DOHH2 (cell line): Measurements from ENCODE around the gene RP9.

Experiments
- H3F3A ChIP-seq: fragments of 200-600 bp; sonication (generic), shearing (Covaris generic); 2 replicates; pipeline ENCODE4 v1.6.0; 2016; ENCODE audit warnings: antibody characterized with exemption, mild to moderate bottlenecking; ENCODE audit not compliant: control insufficient read depth, insufficient read depth
- H3K27ac ChIP-seq: fragments of 200-600 bp; sonication (generic); 2 replicates; pipeline ENCODE4 v1.5.1; 2014; ENCODE audit warnings: low read depth, mild to moderate bottlenecking, low read length, moderate library complexity
- H3K27me3 ChIP-seq: fragments of 200-600 bp; sonication (generic); 2 replicates; pipeline ENCODE4 v1.6.1; 2014; ENCODE audit warnings: mild to moderate bottlenecking, low read length, mixed read lengths; ENCODE audit not compliant: control insufficient read depth
- H3K36me3 ChIP-seq: fragments of 200-600 bp; sonication (generic); 2 replicates; pipeline ENCODE4 v1.6.1; 2014; ENCODE audit warnings: mild to moderate bottlenecking, low read length, moderate library complexity, mixed read lengths; ENCODE audit not compliant: control insufficient read depth
- H3K4me1 ChIP-seq: fragments of 200-600 bp; sonication (generic); 2 replicates; pipeline ENCODE4 v1.6.1; 2014; ENCODE audit warnings: mild to moderate bottlenecking, low read length, mixed read lengths; ENCODE audit not compliant: control insufficient read depth
- H3K4me2 ChIP-seq: fragments of 200-600 bp; sonication (generic); 2 replicates; pipeline ENCODE4 v1.6.0; 2014; ENCODE audit warnings: mild to moderate bottlenecking, low read length, moderate library complexity
- H3K4me3 ChIP-seq: fragments of 200-600 bp; sonication (generic); 2 replicates; pipeline ENCODE4 v1.5.1; 2014; ENCODE audit warnings: mild to moderate bottlenecking, low read length, mixed read lengths
- H3K79me2 ChIP-seq: fragments of 200-600 bp; sonication (generic); 2 replicates; pipeline ENCODE4 v1.6.1; 2014; ENCODE audit warnings: mild to moderate bottlenecking, low read length, mixed read lengths; ENCODE audit not compliant: control insufficient read depth
- H3K9me2 ChIP-seq: fragments of 200-600 bp; sonication (generic); replicated peaks from 2 replicates; pipeline ENCODE4 v1.6.1; 2014; ENCODE audit warnings: mild to moderate bottlenecking, low read length, mixed read lengths; ENCODE audit not compliant: control insufficient read depth
- H3K9me3 ChIP-seq: fragments of 200-600 bp; sonication (generic); 2 replicates; pipeline ENCODE4 v1.6.1; 2014; ENCODE audit warnings: antibody characterized with exemption, low read length, mixed read lengths; ENCODE audit not compliant: control insufficient read depth, insufficient read depth
- H4K20me1 ChIP-seq: fragments of 200-600 bp; sonication (generic); 2 replicates; pipeline ENCODE4 v1.6.0; 2014; ENCODE audit warnings: low read depth, mild to moderate bottlenecking, antibody characterized with exemption, low read length, moderate library complexity; ENCODE audit not compliant: control insufficient read depth, insufficient read depth
- CTCF ChIP-seq: fragments of 200-600 bp; sonication (generic); IDR thresholded peaks from one replicate; pipeline ENCODE4 v1.5.1; 2014; ENCODE audit warnings: antibody characterized with exemption, mild to moderate bottlenecking, low read depth, low read length; ENCODE audit not compliant: poor library complexity, severe bottlenecking
- EZH2phosphoT487 ChIP-seq: fragments of 200-600 bp; sonication (generic); IDR thresholded peaks from 2 replicates; pipeline ENCODE4 v1.6.1; 2017; ENCODE audit warnings: borderline replicate concordance, mild to moderate bottlenecking, antibody characterized with exemption, low read length, moderate library complexity, mixed read lengths

The RP9 gene

DNA sequence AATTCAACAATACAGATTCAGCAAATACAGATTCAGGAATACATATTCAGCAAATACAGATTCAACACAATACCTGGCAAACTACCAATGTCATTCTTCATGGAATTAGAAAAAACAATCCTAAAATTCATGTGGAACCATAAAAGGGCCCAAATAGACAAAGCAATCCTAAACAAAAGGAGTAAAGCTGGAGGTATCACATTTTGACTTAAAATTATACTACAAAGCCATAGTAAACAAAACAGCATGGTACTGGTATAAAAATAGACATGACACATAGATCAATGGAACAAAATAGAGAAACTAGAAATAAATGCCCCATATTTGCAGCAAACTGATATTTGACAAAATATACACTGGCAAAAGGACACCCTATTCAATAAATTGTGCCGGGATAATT, 43.2 kb downstream of the RP9 start:
- Histone ChIP-seq H4K20me1 (peaks cover 6% of the 10 kb centered on the region; the same call in 1 of the 2 replicates), H3K27ac (no peak overlapping the region), H3K4me2 (no peak overlapping the region), H3K36me3 (peaks cover 6% of the 10 kb centered on the region), H3K9me3 (peaks cover 34% of the 10 kb centered on the region), H3K79me2 (peaks cover 16% of the 10 kb centered on the region), H3K4me3 (no peak overlapping the region), H3K9me2 (no peaks in the 10 kb centered on the region), H3K4me1 (peaks cover 20% of the 10 kb centered on the region), H3K27me3 (no peaks in the 10 kb centered on the region), H3F3A (no peaks in the 10 kb centered on the region)
- TF ChIP-seq EZH2phosphoT487, result no peak
- TF ChIP-seq CTCF, result no peak

DNA sequence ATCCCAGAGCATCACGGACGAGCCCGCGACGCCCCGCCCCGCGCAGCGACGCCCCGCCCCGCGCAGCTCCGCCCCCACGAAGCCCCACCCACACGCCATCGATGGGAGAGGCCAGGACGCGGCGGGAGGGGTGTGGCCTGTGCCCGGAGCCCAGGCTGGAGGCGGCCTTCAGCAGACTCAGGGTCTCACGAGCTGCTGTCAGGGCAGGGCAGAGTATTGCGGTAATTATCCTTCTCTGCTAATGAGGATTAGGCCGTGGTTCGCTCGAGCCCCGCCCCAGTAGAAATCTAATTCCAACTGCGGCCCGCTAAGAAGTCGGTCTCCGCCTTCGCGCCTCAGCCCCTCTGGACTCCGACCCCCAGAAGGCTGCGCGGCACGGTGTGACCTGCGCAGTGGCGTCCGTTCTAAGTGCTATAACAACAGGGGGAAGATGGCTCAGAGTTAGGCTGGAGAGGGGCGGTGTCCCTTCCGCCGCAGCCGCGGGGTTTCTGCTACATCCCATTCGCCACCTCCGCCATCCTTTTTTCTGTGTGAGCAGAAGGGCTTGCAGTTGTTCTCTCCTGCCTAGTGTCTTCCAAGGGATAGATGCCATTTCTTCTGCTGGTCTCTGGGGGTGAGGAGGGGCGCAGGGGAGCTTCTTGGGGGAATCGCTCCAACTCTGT, 46.3 kb downstream of the RP9 start:
- Histone ChIP-seq H3K27me3 (no peaks in the 10 kb centered on the region), H3K4me2 (peak overlapping the region; percentile 85), H3K4me3 (peak overlapping the region; percentile 91), H3K27ac (peak overlapping the region; percentile 75), H3K9me3 (peaks cover 10% of the 10 kb centered on the region), H3K9me2 (no peaks in the 10 kb centered on the region), H3F3A (no peaks in the 10 kb centered on the region), H3K36me3 (peaks cover 31% of the 10 kb centered on the region), H4K20me1 (peaks cover 31% of the 10 kb centered on the region), H3K79me2 (peaks cover 46% of the 10 kb centered on the region), H3K4me1 (peaks cover 34% of the 10 kb centered on the region)
- TF ChIP-seq EZH2phosphoT487 (no peak), CTCF (no peak)

GRCh38 chr7:33062023-33062781, 47.0 kb downstream of the RP9 start, which contains the start of gene NT5C3A:
Gene NT5C3A, minus strand, starts transcription at chr7:33062776. Its CDS starts 71 bp downstream, at chr7:33062705.
- H3K9me2 ChIP-seq, result no peaks in the 10 kb centered on the region

More at GRCh38 chr7:33062023-33062781, 47.0 kb downstream of the RP9 start, which contains the start of gene NT5C3A:
- peaks cover 31% of the 10 kb centered on the region for H4K20me1 ChIP-seq
- peaks cover 10% of the 10 kb centered on the region for H3K9me3 ChIP-seq
- H3F3A ChIP-seq, result no peaks in the 10 kb centered on the region
- peak within 1 kb of the TSS; percentile 85 for H3K4me2 ChIP-seq
- peak within 1 kb of the TSS; percentile 91 for H3K4me3 ChIP-seq
- peaks cover 34% of the 10 kb centered on the region for H3K4me1 ChIP-seq
- peaks cover 54% of the 10 kb centered on the region for H3K79me2 ChIP-seq
- H3K36me3 ChIP-seq, result peaks cover 36% of the 10 kb centered on the region
- H3K27ac ChIP-seq, result peak within 1 kb of the TSS; percentile 75
- no peaks in the 10 kb centered on the region for H3K27me3 ChIP-seq
- TF ChIP-seq CTCF (no peak), EZH2phosphoT487 (no peak)
